OCI-LY7 (cell line): ENCODE measurements around the gene GAK.

Experiments
- CTCF ChIP-seq: fragments of 200-600 bp; sonication (generic); conservative IDR thresholded peaks from 2 replicates; pipeline ENCODE4 v1.5.1; 2014; ENCODE audit warnings: mild to moderate bottlenecking, antibody characterized with exemption, low read length, moderate library complexity, mixed read lengths
- EZH2phosphoT487 ChIP-seq: fragments of 200-600 bp; sonication (generic); IDR thresholded peaks from 2 replicates; pipeline ENCODE4 v1.6.1; 2018; ENCODE audit warnings: low read depth, borderline replicate concordance, mild to moderate bottlenecking, mixed run types, antibody characterized with exemption, low read length, moderate library complexity, mixed read lengths

- no peak for TF ChIP-seq CTCF
- TF ChIP-seq EZH2phosphoT487 = no peak
Observed at GRCh38 chr4:949656-950055, 17.5 kb upstream of the GAK start.
